ENCODE measurements around the gene LDLRAP1.

DNA sequence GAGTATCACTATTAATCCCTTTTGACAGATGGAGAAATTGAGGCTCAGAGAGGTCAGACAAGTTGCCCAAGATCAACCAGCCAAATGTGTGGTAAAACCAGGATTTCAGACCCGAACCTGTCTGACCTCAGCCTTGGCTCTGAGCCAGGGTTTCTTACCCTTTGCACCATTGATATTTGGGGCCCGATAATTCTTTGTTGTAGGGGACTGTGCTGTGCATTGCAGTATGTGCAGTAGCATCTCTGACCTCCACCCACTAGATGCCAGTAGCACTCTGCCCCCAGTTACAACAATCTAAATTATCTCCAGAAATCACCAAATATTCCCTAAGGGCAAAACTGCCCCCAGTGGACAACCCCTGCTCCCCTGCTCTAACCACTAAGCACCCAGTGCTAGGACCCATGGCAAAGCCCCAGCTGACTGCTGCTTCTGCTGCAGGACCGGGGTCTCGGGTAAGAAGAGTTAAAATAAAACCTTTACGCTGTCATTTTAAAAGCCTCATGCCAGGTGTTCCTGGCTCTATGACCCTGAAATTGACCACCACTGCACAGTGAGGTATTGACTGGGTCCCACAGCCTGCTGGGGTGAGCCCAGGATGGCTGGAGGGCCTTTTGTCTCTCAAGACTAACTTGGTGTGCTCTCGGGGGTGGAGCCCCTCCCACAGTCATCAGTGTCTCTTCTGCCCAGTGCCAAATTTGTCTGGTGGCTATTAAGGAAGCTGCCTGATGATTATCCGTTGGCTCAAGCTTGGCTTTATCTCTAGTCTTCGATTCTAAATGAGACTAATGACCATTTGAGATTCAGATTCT is 67.6 kb downstream of the LDLRAP1 start:
- TF ChIP-seq, protein P1, sequence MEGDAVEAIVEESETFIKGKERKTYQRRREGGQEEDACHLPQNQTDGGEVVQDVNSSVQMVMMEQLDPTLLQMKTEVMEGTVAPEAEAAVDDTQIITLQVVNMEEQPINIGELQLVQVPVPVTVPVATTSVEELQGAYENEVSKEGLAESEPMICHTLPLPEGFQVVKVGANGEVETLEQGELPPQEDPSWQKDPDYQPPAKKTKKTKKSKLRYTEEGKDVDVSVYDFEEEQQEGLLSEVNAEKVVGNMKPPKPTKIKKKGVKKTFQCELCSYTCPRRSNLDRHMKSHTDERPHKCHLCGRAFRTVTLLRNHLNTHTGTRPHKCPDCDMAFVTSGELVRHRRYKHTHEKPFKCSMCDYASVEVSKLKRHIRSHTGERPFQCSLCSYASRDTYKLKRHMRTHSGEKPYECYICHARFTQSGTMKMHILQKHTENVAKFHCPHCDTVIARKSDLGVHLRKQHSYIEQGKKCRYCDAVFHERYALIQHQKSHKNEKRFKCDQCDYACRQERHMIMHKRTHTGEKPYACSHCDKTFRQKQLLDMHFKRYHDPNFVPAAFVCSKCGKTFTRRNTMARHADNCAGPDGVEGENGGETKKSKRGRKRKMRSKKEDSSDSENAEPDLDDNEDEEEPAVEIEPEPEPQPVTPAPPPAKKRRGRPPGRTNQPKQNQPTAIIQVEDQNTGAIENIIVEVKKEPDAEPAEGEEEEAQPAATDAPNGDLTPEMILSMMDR (IDR thresholded peaks at IDR 0.05): no peak
- no peak for TF ChIP-seq EP300 (IDR thresholded peaks at IDR 0.05)
- TF ChIP-seq POLR2AphosphoS5 (IDR thresholded peaks at IDR 0.05): no peak
- TF ChIP-seq POLR2A (IDR thresholded peaks at IDR 0.05): no peak

Data from suprapubic skin (tissue), 4 donors.